HG03342 (cell line): Measurements from ENCODE around the gene SIGLEC8.
"Not testable (repeated sequence)": the region's sequence is repeated elsewhere in the genome, so short reads cannot be mapped to it uniquely, and the experiment has no call there.

Experiments
- ATAC-seq: cut with Tn5 transposase; IDR thresholded peaks from one replicate; pipeline ENCODE4 v1.9.1; 2021; ENCODE audit warnings: mild to moderate bottlenecking, moderate library complexity; ENCODE audit not compliant: unreplicated experiment

SIGLEC8 gene

DNA sequence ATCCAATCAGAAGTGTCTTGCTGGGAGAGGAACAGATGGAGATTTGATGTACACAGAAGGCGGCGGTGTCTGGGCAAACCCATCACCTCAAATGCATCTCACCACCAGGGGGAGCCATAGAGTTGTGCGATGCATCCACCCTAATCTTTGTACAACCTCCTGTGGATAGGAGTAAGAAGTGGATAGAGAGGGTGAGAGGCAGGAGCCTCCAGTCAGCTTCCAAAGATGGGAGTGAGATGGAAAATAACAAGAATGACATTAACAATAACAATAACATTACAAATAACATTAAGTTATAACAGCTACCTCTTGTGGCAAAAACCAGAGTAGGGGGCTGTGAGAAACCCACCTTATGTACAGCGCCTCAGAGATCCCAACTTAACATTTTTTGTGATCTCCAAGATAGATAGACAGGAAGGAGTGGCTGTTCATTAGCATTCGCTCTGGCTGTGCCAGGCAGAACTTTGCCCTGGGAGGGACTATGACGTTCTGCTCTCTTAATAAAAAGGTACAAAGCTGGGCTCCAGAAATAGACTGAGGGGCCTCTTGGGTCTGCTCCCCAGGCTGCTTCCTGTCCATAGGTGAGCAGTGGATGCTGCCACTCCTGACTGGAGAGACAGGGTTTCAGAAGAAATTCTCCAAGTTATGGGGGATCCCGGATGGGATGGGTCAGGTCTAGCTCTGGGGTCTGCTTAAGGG, 14.9 kb upstream of the SIGLEC8 start:
- no peak for ATAC-seq

DNA sequence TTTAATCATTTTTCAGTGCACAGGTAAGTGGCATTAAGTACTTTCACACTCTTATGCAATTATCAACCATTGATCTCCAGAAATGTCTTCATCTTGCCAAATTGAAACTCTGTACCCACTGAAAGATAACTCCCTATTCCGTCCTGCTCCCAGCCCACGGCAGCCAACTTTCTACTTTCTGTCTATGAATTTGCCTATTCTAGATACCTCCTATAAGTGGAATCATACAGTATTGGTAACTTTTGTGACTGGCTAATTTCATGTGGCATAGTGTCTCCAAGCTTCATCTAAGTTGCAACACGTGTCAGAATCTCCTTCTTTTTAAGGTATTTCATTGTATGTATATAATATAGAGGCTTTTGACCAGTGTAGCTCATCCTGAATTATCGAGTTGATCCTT, 14.4 kb upstream of the SIGLEC8 start:
- no peak for ATAC-seq

DNA sequence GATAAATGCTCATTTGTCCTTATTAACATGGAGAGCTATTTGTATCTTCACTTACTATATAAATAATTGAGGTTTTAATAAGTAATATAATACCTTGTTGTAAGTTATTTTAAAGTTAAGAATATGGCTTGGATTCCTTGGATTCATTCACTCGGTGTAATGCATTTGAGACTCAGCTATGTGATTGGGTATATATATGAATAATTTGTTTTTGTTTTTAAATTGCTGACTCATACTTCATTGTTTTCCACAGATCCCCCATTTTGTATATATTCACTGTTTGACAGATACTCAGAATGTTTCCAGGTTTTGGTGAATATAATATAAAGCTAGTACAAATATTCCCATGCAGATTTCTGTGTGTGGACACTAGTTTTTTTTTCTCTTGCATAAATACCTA, 13.3 kb upstream of the SIGLEC8 start:
- ATAC-seq = no peak

DNA sequence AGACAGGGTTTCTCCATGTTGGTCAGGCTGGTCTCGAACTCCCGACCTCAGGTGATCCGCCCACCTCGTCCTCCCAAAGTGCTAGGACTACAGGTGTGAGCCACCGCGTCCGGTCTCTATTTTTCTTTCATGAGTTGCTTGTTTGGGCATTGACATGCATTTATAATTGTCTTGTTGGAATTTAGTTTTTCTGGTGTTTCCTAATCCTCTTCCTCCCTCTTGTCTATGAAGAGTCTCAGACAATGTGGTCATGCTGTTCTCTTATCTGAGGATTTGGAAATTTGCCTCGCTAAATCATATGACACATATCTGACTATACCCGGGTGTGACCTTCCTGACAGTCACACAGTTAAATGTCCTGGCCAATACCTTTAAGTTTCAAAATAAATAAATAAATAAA, 12.7 kb upstream of the SIGLEC8 start:
- ATAC-seq = no peak

DNA sequence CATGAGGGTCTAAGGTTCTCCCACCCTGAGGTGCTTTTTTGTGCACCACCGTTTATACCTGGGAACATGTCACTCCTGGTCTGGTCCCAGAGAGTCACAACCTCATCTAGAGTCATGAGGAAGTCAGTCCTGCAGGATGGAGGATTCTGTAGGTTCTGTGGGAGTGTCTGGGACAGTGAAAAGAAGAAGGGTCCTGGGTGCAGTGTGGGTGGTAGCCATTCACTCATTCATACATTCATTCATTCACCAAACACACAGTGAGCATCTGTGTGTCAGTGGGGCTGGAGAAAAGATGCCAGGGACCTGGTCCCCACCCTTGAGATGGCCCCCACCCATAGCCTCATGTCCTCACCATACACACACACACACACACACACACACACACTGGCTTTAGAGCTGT, 11.4 kb upstream of the SIGLEC8 start:
- no peak for ATAC-seq

DNA sequence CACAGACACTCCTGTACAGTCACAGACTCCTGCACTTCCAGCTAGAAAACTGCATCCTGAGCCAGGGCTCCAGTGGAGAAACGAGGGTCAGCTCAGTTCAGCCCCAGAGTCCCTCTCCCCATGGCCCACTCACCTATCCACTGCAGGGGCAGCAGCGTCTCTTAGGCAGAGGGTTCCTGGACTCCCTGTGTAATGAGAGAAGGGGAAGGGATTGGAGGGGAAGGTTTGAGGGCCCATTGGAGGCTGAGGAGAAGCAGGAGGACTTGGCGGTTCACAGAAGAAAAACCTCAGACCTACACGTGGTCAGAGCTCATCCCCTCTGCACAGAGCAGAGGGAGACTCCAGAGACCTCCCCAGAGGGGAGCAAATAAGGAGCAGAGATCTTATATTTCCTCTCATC, 10.9 kb upstream of the SIGLEC8 start:
- no peak for ATAC-seq

DNA sequence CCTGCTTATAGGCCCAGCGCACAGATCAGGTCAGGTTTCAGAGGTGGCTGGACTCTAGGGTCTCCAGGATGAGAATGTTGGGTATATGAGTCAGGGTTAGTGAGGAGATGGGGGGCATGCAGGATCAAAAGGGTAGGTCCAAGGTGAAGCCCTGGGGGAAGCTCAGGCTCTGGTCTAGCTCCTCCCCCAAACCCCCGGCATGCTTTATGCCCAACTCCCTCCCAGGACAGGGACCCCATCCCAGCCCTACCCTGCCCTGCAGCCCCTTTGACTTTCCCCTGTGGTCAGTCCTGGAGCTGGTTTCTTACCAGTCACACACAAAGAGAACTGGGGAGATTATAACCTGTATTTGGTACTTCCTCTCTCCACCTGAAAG, 10.3 kb upstream of the SIGLEC8 start:
- ATAC-seq = no peak

DNA sequence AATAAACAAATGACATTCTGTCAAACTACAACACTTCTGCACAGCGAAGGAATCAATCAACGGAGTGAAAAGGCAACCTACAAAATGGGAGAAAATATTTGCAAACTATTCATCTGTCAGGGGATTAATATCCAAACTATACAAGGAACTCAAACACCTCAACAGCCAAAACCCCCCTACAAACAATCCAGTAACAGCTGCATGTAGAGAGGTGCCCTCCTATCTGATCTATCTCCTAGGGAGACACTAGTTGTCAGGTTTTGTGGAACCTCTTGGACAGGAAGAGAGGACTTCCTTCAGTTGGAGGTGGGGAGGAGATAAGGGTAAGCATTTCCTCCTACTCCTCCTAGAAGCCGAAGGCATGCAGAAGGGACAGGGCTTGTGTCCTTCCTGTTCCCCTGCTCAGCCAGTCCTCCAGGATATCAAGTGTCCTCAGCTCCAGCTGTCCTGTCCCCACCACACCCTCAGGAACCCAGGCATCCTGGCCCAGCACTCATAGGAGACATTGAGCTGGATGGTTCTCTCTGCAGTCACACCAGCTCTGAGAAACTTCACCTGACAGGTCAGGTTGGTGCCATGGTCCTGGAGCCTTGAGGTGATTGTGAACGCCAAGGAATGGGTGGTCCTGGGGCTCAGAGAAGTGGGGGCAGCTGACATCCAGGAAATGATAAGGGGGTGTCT, 9.8 kb upstream of the SIGLEC8 start:
- ATAC-seq = no peak

DNA sequence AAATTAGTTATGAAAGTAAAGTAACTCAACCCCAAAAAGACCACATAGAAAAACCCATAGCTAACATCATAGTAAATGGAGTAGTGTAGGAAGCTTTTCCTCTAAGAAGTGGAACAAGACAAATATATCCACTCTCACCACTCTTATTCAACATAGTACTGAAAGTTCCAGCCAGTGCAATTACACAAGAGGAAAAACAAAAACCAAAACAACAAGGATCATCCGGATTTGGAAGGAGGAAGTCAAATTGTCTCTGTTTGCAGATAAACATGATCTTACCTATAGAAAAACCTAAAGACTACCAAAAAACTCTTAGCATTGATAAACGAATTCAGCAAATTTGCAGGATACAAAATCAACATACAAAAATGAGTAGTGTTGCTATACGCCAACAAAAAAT, 8.5 kb upstream of the SIGLEC8 start:
- ATAC-seq = no peak

DNA sequence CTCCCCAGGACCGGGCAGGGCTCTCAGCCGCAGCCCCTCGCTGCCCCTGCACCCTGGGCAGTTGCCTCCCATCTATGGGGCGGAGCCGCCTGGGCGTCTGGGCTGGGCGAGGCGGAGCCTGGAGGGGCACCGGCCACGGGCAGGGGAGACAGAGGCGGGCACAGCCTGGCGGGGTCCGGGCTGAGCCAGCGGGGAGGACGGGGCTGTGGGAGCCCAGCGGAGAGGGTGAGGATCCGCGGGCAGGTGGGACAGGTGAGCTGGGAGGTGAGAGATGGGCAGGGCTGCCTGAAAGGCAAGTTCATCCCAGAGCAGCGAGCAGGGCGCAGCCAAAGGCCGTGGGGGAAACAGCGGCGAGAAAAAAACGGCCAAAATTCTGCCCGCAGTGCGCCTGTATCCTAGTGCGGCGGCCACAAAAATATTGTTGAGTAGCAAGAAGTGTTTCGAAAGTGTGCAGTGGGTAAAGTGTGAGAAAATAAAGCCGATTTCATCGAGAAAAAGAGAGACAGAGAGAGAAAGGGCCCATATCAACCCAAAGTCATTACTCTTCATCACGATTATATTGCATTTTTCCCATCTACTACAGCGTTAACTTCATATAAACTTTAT, 5.8 kb upstream of the SIGLEC8 start:
- not testable (repeated sequence) for ATAC-seq

DNA sequence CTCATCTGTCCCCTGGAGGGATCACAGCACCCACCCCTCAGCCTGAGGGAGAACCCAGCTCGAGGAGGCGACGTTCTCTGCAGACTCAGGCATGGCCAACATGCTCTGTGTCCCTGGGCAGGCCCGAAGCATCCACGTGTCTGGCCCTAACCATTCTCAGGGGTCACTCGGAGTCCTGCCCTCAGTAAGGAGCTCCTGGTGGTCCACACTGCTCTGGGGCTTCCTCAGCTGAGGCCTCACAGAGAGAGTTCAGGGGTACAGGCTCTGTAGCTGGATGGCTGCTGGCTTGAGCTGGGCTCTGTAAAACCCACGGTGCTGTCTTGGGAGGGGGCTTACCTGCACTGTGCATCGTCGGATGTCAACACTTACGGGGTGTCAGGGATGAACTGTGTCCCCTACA, 4.4 kb upstream of the SIGLEC8 start:
- no peak for ATAC-seq

DNA sequence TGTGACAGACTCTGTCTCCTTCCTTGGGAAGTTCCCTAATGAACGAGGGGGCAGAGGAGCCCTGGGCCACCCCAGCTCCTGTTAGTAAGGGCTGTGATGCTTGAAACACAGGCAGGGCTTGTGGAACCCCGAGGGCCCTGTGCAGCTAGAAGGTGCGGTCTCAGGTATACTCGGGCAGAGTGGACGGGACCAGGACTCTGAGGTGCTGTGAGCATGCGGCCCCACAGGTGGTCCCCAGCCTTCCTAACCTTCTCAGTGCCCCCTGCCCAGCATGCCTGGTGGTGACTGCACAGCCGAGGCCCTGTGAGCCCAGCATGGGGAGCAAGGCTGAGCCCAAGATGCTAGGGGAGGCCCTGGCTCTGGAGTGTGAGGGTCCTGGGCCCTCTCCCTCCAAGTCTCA, 4.0 kb upstream of the SIGLEC8 start:
- no peak for ATAC-seq

DNA sequence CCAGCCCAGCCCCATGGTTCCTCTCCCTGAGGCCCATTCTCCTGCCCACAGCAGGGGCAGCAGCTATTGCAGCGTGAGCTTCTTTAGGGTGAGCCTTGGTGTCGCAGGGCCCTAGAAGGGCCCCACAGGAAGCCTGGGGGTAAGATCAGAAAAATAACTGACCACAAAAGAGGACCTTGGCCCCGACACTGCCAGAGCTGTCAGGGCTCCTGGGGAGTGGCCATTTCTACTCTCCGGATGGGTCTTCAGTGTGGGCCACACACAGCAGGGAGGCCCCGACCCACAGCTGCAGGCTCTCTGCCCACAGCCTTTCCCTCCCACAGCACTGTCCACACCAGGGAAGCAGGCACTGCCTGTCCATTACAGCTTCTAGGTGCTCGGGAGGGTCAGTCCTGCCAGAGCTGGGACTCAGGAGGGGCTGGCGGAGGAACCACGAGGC, 3.5 kb upstream of the SIGLEC8 start:
- ATAC-seq = no peak

DNA sequence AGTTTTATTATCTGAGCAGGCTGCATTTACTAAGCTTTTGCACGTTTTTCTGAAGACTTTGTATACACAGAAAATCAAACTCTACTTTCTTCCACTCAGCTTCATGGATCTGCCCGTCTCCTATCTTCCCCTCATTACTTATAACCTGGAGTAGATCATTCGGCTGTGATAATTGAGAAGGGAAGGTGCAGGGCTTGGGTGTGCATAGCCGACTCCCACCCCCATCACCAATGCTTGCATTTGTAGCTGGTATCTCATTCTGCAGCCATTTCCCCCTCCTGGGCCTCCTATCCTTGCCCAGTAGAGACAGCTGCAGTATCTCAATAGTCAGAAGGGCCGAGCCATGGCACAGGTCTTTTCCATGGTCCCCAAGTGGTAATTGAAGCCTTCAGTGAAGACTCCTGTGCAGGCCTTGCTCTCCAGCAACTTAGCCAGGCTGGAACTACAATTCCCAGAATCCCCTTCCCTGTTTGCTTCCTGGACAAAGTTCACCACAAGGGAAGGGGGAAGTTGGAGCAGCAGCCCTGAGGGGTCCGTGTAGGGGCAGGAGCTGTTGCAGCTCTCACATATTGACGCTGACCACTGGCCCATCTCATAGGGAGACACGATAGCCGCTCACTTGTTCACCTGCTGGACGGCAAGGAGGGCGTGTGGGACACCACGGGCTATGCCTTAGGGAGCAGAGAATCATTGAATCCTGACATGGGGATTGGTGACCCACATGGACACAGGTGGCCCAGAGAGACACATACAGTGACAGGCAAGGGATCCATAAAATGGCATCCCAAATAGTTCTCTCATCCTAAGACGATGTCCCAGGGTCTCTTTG, 2.1 kb upstream of the SIGLEC8 start:
- ATAC-seq = no peak

DNA sequence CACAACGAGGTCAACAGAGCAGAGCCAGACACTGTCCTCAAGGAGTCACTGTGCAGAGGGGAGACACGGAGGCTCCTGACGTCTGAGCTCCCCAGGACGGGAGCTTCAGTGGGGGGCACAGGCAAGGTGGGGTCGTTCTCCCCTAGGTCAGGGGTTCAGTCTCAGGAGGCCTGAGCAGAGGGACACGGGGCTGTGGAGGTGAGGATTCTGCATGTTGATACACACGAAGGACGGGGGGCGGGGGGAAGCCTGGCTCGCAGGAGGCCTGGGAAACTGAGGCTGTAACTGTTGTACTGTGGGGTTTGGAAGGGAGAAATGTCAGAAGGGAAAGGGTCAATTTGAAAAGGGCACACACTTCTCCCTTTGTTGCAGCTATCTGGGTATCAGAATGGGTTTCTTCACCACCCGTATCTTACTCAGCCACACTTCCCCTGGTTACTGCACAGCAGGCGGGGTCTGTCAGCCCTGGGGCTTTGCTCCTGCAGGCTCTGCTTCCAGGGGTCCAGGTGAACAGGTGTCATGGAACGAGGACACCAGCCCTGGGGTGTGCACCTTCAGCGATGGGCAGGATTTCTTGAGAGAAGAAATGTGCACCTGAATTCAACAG, 748 bp upstream of the SIGLEC8 start:
- ATAC-seq = no peak

DNA sequence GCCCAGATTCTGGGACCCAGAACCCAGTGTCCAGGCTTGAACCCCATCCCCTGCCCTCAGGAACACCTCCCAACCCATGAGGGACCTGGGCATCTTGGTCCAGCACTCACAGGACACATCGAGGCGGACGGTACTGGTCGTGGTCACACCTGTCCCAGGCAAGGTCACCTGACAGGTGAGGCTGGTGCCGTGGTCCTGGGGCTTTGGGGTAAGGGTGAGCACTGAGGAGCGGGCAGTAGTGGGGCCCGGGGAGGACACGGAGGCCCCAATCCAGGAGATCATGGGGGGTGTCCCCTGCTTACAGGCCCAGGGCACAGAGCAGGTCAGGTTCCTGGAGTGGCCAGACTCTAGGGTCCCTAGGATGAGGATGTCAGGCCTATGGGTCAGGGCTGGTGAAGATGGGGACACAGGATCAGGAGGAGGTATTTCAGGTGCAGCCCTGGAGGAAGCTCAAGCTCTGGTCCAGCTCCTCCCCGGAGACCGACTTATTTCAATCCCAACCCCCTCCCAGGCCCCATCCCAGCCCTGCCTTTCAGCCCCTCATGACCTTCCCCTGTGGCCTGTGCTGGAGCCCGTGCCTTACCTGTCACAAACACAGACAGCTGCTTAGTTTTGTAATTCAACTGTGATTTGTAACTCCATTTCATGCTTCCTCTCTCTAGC, 772 bp downstream of the SIGLEC8 start:
- ATAC-seq = no peak

DNA sequence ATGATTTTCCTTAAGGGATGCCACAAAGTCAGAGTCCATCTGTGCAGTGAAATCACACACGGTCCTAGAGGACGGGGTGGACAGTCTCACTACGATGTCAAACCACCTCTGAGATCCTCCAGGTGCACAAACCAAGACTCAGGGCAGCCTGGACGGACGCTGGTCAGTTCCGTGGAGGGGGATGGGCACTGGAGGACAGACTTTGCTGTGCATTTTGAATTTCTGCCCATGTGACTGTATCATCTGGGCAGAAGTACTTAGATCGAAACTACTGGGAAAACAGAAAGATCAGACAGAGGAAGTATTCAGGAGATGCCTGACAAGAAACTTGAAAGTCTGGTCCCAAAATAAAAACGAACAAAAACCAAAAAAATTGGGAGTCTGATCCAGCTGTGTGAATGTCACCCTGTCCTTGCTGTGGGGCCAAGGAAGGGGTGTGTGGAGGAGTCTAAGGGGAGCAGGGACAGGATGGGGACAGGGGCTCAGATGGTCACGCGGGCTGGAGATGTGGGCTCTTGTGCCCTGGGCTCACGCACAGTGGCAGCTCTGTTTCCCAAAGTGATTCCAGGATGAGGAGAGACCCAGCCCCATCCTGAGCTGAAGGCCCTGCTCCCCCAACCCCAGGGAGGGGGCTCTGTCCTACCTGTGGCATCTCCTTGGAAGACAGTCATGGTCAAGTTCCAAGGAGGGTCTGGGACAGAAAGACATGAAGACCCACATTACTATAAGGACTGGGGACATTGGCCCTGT, 1.5 kb downstream of the SIGLEC8 start:
- ATAC-seq = no peak

DNA sequence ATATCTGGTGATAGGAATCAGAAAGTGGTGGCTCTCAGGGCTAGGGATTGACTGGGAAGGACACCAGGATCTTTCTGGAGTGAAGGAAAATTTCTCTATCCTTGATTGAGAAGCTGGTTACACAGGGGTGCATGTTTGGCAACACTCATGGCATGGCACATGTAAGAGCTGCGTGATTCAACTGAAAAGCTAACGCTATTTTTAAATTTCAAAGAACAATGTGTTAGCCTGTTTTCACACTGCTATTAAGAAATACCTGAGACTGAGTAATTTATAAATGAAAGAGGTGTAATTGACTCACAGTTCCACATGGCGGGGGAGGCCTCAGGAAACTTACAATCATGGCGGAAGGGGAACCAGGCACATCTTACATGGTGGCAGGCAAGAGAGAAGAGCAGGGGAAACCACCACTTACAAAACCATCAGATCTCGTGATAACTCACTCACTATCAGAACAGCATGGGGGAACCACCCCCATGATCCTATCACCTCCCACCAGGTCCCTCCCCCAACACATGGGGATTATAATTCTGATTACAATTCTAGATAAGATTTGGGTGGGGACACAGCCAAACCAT, 7.4 kb downstream of the SIGLEC8 start:
- ATAC-seq = no peak

DNA sequence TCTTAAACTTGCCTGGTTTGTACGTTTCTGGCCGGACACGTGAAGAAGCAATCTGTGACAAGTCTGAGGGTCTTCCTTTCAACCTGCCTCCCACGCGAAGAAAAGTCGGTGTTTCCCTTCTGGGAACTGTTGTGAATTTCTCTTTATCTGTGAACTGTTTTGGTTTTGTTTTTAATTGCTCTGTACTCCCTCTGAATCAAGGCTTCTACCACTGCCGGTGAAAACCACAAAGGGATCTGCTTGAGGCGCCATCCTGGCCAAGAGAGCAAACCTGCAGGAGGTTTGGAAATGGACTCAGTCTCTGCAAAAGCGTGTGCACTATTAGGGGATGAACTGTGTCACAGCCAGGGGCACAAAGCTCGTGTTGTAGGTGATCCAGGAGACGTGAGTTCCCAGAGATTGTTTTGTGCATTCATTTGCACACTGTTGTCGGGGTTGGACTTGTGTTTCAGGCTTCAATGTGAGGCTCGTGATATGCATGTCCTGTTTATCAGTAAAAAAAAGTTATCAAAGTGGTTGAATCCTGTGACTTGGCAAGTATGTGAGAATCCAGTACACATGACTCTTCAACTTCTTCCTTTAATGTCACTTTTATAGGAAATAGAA, 9.7 kb downstream of the SIGLEC8 start:
- ATAC-seq = no peak
